Endothelial cell of umbilical vein (primary cell): ENCODE measurements around the gene VAV2.

Source experiments
- CTCF ChIP-seq, 2 donors: IDR thresholded peaks; 1 replicate in 1 of 2; 2 replicates in 1 of 2; pipeline ENCODE4 v1.5.1; 2011; ENCODE audit warnings: low read length in 2 of 2, mild to moderate bottlenecking in 2 of 2, moderate library complexity in 2 of 2, control low read depth in 1 of 2, inconsistent platforms in 1 of 2, low read depth in 1 of 2; ENCODE audit not compliant: insufficient read depth in 1 of 2; ENCODE audit errors: extremely low read depth in 1 of 2
- EZH2 ChIP-seq: IDR thresholded peaks from 2 replicates; pipeline ENCODE4 v1.6.1; 2012; ENCODE audit warnings: borderline replicate concordance, low read depth, mild to moderate bottlenecking, moderate library complexity, low read length, inconsistent platforms; ENCODE audit not compliant: severe bottlenecking
- GATA2 ChIP-seq: IDR thresholded peaks from 2 replicates; pipeline ENCODE4 v1.7.0; 2011; ENCODE audit warnings: low read depth, mild to moderate bottlenecking, moderate library complexity, mixed read lengths, low read length; ENCODE audit not compliant: insufficient read length, insufficient read depth
- JUN ChIP-seq: IDR thresholded peaks from 2 replicates; pipeline ENCODE4 v1.6.1; 2011; ENCODE audit warnings: borderline replicate concordance, low read depth; ENCODE audit not compliant: insufficient read length, insufficient read depth
- MAX ChIP-seq: IDR thresholded peaks from 2 replicates; pipeline ENCODE4 v1.6.1; 2011; ENCODE audit not compliant: insufficient read depth, insufficient read length
- MYC ChIP-seq: IDR thresholded peaks from one replicate; pipeline ENCODE4 v1.6.1; 2011; ENCODE audit warnings: mild to moderate bottlenecking, low read depth, low read length
- POLR2A ChIP-seq: IDR thresholded peaks from 2 replicates; pipeline ENCODE4 v1.6.1; 2012; ENCODE audit warnings: low read depth, mild to moderate bottlenecking, control low read depth, low read length
- POLR2AphosphoS5 ChIP-seq: IDR thresholded peaks from 2 replicates; pipeline ENCODE4 v1.6.1; 2012; ENCODE audit warnings: low read depth, mild to moderate bottlenecking, control low read depth, low read length, moderate library complexity; ENCODE audit not compliant: insufficient read depth

DNA sequence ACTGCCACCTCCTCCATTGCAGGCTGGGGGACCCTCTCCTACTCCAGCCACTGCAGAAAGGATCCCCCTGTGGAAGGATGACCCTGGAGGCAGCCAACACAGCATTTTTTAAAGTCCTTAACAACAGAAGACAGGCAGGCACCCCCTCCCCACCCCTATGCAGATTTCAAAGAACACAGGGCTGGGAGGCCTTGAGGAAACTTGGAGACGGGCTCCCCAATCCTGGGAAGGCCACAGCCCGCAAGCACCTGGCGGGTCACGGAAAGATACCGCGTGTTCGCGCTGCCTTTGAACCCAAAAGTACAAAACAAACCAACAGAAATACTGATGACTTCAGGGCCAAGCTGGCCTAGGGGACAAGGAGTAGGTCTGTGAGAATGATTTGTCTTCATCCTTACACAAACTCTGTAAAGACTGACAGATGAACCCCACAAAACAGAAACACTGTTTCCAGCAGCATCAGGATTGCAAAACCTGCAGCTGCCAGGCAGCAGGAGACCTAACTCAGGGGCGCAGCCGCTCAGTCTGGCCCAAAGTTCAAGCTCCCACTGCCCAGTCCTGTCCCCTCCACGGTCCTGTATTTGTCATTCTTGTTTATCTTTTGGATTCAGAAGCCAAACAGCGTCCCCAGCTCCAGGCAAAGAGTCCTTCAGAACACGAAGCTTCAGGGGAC, 13.8 kb downstream of the VAV2 start:
- TF ChIP-seq POLR2AphosphoS5 (no peak), CTCF (IDR thresholded peaks at IDR 0.05; ENCODE audit: extremely low read depth in 1 of 2, insufficient read depth in 1 of 2, low read depth in 1 of 2, low read length in 2 of 2) (no peak), EZH2 (no peak), POLR2A (no peak), GATA2 (no peak), MYC (no peak), MAX (no peak), JUN (no peak)
